AG09319 (cell line): ENCODE data around the gene PCCA.
"Not testable (repeated sequence)": the region's sequence is repeated elsewhere in the genome, so short reads cannot be mapped to it uniquely, and the experiment has no call there.

Experiments used
- DNase-seq: peaks from one replicate; pipeline ENCODE4 v3.0.0-alpha.2; 2010; ENCODE audit warnings: low read depth; ENCODE audit errors: extremely low read depth
- CTCF ChIP-seq: IDR thresholded peaks from 2 replicates; pipeline ENCODE4 v1.5.1; 2011; ENCODE audit warnings: low read depth, mild to moderate bottlenecking, inconsistent platforms, low read length, moderate library complexity

The PCCA gene

GRCh38 chr13:100521851-100522617 is 433.1 kb downstream of the PCCA start:
- no peak for TF ChIP-seq CTCF
- DNase-seq: no peak

- TF ChIP-seq CTCF: no peak
- no peak for DNase-seq
Measured at GRCh38 chr13:100522618-100523309, 433.9 kb downstream of the PCCA start.

- DNase-seq: no peak
- TF ChIP-seq CTCF: no peak
Measured at GRCh38 chr13:100523411-100523810, 434.5 kb downstream of the PCCA start.

GRCh38 chr13:100523981-100524386 is 435.1 kb downstream of the PCCA start:
- no peak for TF ChIP-seq CTCF
- DNase-seq: no peak

- not testable (repeated sequence) for DNase-seq
Measured at GRCh38 chr13:100524688-100525087, 435.8 kb downstream of the PCCA start.

- no peak for DNase-seq
- TF ChIP-seq CTCF: no peak
Measured at GRCh38 chr13:100525453-100526317, 436.8 kb downstream of the PCCA start.

GRCh38 chr13:100526318-100527000 is 437.6 kb downstream of the PCCA start:
- DNase-seq: no peak
- no peak for TF ChIP-seq CTCF
